ENCODE results near the gene INSIG1.

Gene INSIG1

DNA sequence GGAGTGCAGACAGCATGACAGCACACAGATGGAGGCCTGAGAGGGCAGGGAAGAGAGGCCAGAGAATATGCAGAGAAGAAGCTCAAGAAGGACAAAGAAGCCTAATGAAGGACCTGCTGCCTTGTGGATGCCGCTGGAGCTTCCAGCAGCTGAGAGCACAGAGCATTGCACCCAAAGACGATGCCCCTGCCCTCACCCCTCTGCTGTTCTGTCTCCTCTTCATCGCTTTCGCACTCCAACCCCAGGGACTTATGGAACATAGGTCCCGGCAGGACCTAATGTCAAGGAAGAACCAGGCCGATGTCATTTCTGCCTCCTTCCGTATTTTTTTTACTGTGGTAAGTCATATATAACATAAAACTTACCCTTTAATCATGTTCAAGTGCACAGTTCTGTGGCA lies 12.3 kb upstream of the INSIG1 start:
- no peak for DNase-seq (ENCODE audit: low spot score)

DNA sequence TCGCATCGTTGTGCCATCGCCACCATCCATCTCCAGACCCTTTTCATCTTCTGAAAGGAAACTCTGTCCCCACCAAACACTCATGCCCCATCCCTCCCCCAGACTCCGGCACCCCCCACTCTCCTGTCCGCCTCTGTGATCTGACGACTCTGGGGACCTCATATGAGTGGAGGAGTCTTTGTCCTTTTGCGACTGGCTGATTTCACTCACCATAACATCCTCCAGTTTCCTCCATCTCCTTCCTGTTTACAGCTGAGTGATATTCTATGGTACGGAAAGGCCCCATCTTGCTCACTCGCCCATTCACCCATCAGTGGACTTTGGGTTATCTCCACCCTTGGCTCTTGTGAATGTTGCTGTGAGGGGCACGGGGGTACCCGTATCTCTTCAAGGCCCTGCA lies 11.8 kb upstream of the INSIG1 start:
- DNase-seq (ENCODE audit: low spot score): no peak

DNA sequence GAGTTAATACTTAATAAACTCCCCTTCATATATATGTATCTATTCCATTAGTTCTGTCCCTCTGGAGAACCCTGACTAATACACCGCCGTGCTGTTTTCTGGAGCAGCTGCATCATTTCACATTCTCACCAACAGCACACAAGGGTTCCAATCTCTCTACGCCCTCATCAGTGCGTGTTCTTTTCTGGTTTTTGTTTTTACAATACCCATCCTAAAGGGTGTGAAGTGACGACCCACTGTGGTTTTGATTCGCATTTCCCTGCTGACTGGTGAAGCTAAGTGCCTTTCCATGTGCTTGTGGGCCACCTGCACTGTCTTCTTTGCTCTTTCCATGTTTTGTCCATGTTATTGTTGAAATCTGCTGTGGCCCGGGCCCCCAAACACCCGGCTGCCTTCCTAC lies 11.0 kb upstream of the INSIG1 start:
- DNase-seq (ENCODE audit: low spot score): no peak

DNA sequence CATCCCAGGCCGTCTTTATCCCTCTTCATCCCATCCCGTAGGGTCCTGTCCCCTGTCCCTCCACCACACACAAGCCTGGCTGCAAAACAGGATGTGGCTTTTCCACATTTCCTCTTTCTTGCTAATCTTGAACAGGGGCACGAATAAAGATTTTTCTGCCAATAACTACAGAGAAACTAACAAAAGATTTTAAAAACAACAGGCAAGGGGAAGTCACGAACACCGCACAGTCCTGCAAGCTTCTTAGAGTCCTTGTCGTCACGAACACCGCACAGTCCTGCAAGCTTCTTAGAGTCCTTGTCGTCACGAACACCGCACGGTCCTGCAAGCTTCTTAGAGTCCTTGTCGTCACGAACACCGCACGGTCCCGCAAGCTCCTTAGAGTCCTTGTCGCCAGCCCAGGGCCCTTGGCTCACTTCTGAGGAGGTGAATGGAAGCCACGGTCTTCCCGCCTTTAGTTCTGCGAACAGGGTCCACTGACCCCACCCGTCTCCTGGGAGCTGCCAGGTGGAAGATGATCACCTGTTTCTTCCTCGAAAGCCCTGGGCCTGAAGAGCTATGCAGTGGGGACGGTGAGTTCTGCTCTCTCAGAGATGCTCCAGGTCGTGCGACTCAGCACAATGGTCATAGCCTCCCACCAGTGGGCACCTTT lies 10.3 kb upstream of the INSIG1 start:
- DNase-seq (ENCODE audit: low spot score): no peak

DNA sequence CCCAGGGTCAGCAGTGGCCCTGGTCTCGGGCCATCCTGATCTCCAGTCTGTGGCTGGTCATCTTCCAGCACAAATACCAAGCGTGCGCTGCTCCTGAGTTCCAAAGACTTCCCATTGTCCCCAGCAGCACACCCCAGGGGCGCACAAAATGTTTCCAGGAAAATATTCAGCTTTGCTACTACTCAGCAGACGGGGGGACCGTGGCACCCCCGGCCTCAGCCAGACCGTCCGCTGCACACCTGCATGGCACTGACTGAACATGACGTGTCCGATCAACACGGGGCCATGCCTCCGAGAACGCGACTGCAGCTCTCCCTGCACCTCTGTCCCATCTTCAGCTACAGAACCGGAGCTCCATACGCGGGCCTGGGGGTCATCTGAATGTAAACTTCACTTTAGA lies 9.6 kb upstream of the INSIG1 start:
- no peak for DNase-seq (ENCODE audit: low spot score)

DNA sequence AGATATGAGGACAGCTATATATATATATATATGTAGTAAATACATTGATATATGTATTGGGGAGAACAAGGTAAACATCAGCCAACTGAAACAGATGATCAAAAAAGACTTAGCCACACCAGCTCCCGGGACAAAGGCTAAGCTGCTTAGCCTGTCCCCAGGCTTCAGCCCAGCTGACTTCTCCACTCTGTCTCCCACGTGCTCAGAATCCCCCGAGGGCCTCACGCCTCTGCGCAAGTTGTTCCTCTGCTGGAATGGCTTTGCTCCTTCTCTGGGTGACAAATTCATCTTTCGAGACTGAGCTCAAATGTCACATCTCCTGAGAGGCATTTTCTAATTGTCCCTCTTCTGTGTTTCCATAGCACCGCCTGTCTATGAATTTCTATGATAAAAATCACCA lies 8.6 kb upstream of the INSIG1 start:
- no peak for DNase-seq (ENCODE audit: low spot score)

DNA sequence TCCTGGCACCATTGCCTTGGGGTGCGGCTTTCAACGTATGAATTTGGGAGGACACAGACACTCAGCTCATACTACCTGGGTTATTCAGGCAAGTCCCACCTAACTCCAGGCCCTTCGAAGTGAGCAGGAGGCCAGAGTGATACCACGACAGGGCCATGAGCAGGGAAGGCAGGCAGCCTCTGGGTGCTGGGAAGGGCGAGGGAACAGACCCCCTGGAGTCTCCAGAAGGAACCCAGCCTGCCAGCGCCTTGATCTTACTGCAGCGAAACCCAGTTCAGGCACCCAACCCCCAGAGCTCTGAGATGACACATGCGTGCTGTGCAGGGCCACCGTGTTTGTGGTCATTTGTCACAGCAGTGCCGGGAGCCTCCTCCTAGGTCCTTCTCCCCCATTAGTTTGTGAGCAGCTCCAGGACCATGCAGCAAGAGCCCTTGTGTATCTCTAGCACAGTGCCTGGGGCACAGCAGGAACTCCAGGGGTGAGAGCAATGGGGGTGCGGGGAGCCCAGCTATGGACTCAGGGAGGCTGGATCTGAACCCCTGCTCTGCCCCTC lies 7.7 kb upstream of the INSIG1 start:
- DNase-seq (ENCODE audit: low spot score): no peak

DNA sequence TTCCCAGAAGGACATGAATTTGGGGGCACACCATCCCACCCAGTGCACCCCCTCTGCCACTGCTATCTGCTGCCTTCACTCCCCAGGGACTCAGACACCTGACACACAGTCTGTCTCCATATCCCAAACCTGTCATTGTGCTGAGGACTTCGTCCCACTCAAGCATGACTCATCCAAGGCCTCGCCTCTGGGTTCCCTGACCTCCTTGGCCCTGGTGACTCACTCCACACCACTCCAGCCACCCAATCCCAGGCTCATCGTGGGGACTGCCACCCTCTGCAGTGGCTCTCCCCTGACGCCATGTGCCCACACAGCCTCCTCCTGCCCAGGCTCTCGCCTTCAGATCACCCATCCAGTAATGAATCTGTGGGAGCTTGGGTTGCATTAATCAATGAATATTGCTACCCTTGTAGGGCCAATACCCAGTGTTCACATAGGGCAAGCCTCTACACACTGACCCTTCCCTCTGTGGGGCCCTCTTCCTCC lies 6.6 kb upstream of the INSIG1 start:
- no peak for DNase-seq (ENCODE audit: low spot score)

DNA sequence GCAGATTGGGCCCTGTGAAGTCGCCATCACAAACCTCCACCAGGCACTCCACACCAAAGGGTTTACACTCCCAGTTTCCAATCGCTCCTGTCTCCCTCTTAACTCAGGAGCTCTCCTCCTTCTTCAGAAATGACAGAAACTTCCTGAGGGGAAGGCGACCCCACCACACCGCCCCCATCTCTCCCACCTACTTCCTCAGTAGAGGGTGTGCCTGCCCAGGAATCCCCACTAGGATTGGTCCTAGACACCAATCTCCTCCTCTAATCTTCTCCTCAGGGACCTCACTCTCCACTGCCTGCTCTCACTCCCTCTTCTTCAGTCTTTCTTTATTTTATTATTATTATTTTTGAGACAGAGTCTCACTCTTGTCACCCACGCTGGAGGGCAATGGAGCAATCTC lies 5.9 kb upstream of the INSIG1 start:
- DNase-seq (ENCODE audit: low spot score): no peak

DNA sequence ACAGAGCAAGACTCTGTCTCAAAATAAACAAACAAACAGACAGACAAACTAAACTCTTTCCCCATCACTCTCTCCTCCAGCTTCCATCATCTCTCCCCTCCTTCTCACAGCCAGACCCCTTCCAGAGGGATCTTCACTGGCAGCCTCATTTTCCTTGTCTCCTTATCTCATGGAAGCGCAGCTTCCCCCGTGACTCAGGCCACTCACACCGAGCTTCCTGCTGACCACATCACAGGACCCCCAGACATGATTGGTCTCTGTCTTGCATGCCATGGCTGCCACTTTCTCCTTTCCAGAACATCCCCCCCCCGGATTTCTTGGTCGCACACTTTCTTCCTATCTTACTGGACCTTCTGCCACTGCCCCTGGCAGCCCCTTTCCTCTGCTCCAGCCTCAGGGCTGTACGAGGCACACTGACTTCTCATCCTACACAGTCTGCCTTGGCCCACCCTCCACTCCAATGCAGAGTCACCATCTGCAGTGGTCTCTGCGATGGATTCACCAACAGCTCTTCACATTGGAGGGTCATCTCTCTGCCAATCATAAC lies 4.9 kb upstream of the INSIG1 start:
- no peak for DNase-seq (ENCODE audit: low spot score)

DNA sequence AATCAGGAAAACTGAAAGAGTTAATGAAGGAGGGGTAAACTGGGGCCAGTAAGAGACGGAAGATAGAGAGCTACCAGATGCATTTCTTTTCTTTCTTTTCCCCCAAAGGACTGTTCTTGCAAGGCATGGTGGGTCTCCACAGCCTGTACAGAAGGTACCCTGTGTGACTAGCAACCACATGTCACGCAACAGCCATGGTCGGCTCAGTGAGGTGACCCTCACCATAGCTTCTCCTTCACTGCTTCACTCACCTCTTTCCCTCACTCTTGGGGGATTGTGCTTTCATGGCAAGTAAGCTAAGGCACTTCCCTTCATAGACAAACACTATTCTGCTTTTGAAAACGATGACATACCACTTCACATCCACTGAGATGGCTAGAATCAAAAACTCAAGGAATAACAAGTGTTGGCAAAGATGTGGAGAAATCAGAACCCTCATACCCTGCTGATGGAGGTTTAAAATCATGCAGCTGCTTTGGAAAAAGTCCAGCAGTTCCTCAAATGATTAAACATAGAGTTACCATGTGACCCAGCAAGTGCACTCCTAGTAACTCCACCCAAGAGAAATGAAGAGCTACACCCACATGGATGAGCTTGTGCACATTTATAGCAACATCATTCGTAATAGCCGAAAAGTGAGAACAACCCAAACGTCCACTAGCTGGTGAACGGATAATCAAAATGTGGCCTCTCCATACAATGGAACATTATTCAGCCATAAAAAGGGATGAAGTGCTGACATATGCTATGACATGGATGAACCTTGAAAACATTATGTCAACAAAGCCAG lies 3.8 kb upstream of the INSIG1 start:
- no peak for DNase-seq (ENCODE audit: low spot score)

DNA sequence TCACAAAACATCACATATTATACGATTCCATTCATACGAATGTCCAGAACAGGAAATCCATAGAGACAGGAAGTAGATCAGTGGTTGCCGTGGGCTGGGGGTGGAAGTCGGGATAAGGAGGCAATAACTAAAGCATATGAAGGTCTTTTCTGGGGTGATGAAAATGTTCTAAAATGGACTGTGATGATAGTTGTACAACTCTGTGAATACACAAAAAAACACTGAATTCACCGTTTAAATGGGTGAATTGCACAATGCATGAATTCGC lies 3.2 kb upstream of the INSIG1 start:
- DNase-seq (ENCODE audit: low spot score): no peak

DNA sequence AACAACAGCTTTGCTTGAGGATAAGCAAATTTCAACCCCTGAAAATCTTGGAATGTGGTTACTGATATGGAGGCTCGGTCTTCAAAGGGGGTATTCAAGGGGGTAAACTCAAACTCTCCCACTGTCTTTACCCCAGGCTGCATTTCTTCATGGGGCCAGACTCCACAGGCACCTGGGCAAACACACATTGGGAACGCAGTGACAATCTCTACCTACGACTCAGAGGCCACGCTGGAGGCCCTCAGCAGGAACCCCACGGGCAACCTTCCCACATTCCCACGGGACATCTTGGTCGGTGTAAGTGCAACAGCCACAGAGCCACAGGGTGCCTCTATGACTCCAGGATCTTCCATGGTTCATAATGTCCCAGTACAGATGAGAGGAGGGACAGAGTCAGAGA lies 2.2 kb upstream of the INSIG1 start:
- no peak for DNase-seq (ENCODE audit: low spot score)

DNA sequence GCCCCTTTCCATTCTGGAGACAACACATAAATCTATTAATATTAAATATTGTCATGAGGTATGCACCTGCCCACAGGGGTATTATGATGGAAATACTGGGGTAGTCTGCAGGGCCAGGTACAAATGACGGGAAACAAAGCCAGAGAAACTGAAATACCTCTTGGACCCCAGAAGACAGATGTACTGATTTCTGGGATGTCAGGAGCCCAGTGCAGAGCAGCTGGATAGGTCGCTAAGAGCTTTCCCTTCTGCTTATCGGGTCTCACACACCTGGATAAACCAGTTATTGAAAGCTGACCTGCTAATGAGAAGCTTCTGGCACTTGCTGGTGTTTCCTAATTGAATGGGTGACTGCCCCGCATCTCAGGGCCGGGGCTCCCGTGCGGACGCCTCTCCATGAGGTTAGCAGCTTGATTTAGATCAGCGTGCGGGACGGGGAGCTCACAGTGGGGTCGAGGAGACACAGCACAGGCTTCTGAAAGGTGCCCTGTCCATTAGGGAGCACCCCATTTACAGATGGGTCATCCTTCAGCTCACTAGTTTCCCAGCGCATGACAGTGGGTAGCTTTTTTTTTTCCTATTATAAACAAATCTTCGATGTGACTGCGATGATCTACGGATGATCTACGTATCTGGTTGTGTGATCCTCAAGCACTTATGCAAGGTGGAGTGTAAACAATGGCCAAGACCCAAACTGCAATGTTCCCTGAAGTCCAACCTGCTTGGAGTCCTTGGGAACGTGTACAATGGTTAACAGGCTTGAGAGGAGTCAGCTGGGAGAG lies 1.5 kb upstream of the INSIG1 start:
- DNase-seq (ENCODE audit: low spot score): no peak

DNA sequence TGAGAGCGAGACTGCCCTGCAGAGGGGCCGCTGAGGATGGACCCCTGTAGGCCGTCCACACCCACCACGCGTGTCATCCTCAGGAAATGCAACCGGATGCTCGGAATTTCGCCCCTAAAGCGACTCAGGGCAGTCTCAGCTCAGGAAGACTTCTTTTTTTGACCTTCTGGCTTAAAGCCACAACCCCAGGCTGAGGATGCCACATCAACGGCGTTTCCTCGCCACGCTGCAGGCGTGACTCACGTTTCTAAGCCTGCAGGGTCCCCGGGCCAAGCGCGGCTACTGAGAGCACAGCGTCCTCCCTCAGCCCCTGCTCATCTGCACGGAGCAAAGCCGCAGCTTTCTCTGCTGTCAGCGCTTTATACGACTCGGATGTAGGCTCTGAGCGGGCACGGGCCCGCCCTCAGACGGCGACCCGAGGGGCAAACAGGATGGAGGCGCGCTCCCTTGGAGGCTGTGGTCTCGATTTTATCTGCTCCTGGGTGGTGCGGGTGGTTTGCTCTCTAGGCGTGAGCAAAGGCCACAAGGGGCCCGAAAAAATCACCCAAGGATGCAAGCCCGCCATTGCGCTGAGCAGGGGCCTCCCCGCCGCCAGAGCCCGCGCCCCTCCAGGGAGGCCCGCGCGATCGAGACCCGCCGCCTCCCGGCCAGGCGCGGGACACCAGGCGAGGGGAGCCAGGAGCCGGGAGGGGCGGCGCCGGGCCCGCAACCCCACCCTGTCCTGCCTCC lies 726 bp upstream of the INSIG1 start:
- DNase-seq (ENCODE audit: low spot score): peak; percentile 87

DNA sequence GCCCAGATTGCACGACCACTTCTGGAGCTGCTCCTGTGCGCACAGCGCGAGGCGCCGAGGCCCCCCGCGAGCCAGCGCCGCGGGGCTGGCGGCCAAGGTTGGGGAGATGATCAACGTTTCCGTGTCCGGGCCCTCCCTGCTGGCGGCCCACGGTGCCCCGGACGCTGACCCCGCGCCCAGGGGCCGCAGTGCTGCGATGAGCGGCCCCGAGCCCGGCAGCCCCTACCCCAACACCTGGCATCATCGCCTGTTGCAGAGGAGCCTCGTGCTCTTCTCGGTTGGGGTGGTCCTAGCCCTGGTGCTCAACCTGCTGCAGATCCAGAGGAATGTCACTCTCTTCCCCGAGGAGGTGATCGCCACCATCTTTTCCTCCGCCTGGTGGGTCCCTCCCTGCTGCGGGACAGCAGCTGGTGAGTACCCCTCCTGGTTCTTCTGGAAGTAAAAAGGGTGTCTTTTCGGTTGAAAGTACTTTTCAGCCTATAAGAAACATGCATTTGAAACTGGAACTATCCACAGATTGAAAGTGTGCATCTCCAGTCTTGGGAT lies 683 bp downstream of the INSIG1 start:
- DNase-seq (ENCODE audit: low spot score): no peak

DNA sequence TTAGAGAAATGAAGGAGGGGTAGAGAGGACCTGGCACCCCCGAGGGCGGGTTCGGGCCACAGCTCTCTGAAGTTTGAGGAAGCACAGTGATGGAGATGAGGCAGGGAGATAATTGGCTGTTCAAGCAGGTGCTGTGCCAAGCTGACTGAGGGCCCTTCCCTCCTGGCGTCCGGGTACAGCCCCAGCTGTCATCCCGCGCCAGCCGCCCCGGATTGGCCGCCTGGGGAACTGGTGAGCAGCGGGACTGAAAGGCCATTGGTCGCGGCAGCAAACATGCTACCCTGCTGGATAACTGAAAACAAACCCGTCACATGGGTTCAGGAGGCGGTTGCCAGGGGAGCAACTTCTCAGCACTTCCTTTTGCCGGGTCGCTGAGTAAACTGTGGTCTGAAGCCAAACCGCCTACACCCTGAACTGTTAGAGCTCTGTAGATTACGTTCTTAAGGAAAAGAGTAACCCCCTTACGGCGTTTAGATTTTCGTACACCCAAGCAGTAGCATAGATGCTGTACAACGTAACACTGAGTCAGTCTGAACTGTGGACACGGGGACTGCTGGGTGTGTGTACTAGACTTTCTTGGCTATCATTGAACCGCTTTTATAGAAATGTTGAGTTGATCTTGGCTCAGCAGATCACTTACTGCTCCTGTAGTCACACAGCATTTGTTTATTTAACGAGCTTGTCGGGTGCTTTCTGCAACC lies 1.3 kb downstream of the INSIG1 start:
- peak; percentile 96 for DNase-seq (ENCODE audit: low spot score)

DNA sequence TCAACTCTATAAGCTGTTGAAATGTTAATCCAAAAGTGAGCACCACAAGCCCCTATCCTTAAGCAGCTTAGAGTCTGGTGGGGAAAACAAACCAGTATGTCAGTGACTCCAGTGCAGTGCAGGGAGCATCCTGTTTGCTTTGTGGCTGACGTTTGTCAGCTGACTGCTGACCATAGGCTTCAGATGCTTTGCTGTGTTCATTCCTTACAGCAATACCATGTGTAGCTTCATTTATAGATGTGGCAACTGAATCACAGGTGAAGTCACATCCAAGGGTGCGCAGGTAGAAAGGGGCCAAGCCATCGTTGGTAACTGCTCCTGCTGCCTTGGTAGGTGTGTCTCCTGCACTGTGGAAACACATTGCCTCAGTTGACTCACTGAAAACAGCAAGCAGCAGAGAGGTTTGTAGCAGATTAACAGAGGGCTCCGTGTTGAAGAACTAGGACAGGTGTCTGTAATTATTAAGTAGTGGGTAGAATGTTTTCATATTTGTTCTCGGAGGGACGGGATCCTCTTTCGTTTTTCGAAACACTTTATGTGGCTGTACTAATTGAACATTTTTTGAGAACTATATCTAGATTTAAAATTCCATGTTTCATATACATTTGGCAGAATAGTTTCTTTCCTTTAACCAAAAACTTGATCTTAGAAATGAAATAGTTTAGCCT lies 2.0 kb downstream of the INSIG1 start:
- peak; percentile 41 for DNase-seq (ENCODE audit: low spot score)

DNA sequence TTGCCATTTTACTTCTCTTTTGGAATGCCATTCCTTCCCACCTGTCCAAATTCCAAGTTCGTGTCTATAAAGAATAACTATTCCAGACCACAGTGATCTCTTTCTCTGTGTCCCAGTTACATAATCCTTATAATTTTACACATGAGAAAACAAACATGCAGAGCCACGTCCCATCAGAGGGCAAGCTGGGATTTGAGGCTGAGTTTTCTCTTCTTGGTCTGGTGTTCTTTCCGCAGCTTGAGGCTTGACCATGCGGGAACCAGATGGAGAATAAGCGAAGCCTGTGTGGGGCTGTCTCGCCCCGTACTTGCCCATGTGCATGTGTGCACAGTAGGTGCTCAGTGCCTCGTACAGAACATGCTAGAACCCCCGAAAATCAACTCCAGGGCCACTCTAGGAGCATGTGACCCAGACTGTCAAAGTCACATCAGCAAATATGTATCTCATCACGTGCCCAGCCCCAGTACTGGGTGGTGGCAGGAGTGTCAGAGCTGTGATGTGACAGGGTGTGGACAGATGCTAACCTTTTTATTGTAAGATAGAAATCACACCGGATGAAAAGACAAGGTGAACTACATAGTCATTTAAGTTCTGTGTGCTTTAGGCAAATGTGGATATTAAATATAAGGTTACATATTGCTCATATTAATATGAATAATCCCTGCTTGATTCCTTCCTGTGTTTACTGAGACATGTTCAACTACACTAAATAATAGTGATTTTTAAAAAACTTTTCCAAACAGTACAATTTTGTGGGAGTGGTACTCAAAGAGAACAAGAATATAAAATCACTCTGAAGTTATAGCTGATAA lies 3.2 kb downstream of the INSIG1 start:
- DNase-seq (ENCODE audit: low spot score): peak; percentile 30
